Cerebellar nuclear complex (tissue), 1 donor: Measurements from ENCODE around the gene DNMT3A.

Experiments used
- DNase-seq, 2 experiments: peaks; one replicate each; lab custom pipeline; 2025; lab: John Stamatoyannopoulos, UW

DNMT3A gene

GRCh38 chr2:25372405-25373268 lies 30.9 kb upstream of the DNMT3A start:
- peak in 1 of 2 experiments; percentile 26 for DNase-seq

GRCh38 chr2:25371253-25372241 lies 29.8 kb upstream of the DNMT3A start:
- no peak for DNase-seq

- DNase-seq: no peak
Observed at GRCh38 chr2:25369876-25370275, 28.2 kb upstream of the DNMT3A start.

GRCh38 chr2:25369439-25369838 lies 27.7 kb upstream of the DNMT3A start:
- no peak for DNase-seq

GRCh38 chr2:25368660-25369059 lies 26.9 kb upstream of the DNMT3A start:
- no peak for DNase-seq

GRCh38 chr2:25367296-25367695 lies 25.6 kb upstream of the DNMT3A start:
- no peak for DNase-seq

- DNase-seq: no peak
Observed at GRCh38 chr2:25366629-25367028, 24.9 kb upstream of the DNMT3A start.

GRCh38 chr2:25365241-25365640 lies 23.5 kb upstream of the DNMT3A start:
- no peak for DNase-seq

GRCh38 chr2:25363733-25364132 lies 22.0 kb upstream of the DNMT3A start:
- DNase-seq: no peak

GRCh38 chr2:25362434-25363145 lies 20.9 kb upstream of the DNMT3A start:
- no peak for DNase-seq

GRCh38 chr2:25362049-25362433 lies 20.3 kb upstream of the DNMT3A start:
- peak in 1 of 2 experiments; percentile 93 for DNase-seq

GRCh38 chr2:25361261-25362048 lies 19.7 kb upstream of the DNMT3A start:
- DNase-seq: no peak

- DNase-seq: no peak
Observed at GRCh38 chr2:25358836-25359235, 17.1 kb upstream of the DNMT3A start.

- no peak for DNase-seq
Observed at GRCh38 chr2:25358249-25358815, 16.6 kb upstream of the DNMT3A start.

- no peak for DNase-seq
Observed at GRCh38 chr2:25356088-25356487, 14.4 kb upstream of the DNMT3A start.

- DNase-seq: no peak
Observed at GRCh38 chr2:25355270-25355669, 13.5 kb upstream of the DNMT3A start.

GRCh38 chr2:25354116-25354515 lies 12.4 kb upstream of the DNMT3A start:
- DNase-seq: no peak

- DNase-seq: no peak
Observed at GRCh38 chr2:25349397-25349796, 7.7 kb upstream of the DNMT3A start.

GRCh38 chr2:25347846-25348245 lies 6.1 kb upstream of the DNMT3A start:
- no peak for DNase-seq

GRCh38 chr2:25347205-25347815 lies 5.6 kb upstream of the DNMT3A start:
- DNase-seq: no peak
